Measurements from ENCODE around the gene BSDC1. TPM values are rescaled to one million over a fixed set of nuclear protein-coding genes. Genes with fewer than 3 reads are reported as not detected.

BSDC1 gene
- total and polyA plus RNA-seq, 9 donors, result 54.9 to 107 (median 72.9) TPM

DNA sequence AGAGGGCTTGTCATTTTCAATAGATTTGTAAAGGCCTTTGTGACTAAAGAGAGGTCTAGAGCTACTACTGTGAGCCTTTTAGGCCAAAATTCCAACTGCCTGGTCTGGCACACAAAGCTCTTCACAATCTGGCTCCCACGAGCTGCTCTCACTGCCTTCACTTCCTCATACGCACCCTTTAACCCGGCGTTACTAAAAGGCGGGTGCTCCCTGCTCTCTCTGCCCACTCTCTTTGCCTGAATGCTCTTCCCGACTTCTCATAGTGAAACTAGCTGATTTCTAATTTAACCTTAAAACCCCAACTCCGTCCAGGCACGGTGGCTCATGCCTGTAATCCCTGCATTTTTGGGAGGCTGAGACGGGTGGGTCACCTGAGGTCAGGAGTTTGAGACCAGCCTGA, 14.2 kb downstream of the BSDC1 start:
- Histone ChIP-seq H3K9me3 (no peaks in the 10 kb centered on the region), H3K4me3 (no peak overlapping the region), H3K27ac (no peak overlapping the region), H3K27me3 (no peaks in the 10 kb centered on the region), H3K4me1 (ENCODE audit: insufficient read depth) (no peaks in the 10 kb centered on the region), H3K36me3 (no peaks in the 10 kb centered on the region)
- TF ChIP-seq POLR2A (IDR thresholded peaks at IDR 0.05), result no peak
- TF ChIP-seq EP300 (IDR thresholded peaks at IDR 0.05), result no peak
- TF ChIP-seq, protein P1, sequence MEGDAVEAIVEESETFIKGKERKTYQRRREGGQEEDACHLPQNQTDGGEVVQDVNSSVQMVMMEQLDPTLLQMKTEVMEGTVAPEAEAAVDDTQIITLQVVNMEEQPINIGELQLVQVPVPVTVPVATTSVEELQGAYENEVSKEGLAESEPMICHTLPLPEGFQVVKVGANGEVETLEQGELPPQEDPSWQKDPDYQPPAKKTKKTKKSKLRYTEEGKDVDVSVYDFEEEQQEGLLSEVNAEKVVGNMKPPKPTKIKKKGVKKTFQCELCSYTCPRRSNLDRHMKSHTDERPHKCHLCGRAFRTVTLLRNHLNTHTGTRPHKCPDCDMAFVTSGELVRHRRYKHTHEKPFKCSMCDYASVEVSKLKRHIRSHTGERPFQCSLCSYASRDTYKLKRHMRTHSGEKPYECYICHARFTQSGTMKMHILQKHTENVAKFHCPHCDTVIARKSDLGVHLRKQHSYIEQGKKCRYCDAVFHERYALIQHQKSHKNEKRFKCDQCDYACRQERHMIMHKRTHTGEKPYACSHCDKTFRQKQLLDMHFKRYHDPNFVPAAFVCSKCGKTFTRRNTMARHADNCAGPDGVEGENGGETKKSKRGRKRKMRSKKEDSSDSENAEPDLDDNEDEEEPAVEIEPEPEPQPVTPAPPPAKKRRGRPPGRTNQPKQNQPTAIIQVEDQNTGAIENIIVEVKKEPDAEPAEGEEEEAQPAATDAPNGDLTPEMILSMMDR (IDR thresholded peaks at IDR 0.05), result no peak
- 88 to 92% (median 91%) methylated on average over 9 of the region's 9 CpGs for WGBS, 3 donors
- no peak for DNase-seq
- intact Hi-C loops (cut with DNase I), result no loop called here

DNA sequence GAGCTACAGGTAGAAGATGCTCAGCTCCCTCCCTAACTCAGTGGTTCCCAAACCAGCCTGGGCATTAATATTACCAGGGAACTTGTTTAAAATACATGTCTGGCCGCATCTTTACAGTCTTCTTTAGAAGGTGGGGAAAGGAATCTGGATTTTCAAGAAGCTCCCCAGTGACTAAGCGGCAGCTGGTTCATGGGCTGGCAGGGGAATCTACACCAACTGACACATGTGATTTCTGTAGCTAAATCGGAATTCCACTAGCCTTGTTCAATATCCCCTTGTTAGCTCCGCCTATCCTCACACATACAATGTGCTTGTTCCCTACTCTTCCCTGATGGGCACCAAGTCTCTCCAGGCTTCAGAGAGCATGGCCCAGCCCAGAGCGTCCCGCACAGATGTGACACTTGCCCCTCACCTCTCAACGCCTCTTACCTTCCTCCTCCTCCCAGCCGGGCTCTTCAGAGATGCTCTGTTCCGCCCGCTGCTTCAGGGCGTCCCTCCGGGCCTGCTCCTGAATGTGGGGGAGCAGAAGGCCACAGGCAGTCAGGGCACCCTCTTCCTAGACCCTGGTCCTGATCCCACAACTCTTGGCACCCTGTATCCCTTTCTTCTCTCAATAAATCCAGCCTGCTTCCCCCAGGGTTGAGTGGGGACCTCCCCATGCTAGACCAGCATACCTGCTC, 16.6 kb downstream of the BSDC1 start:
- TF ChIP-seq, protein P1 (IDR thresholded peaks at IDR 0.05), result no peak
- TF ChIP-seq EP300 (IDR thresholded peaks at IDR 0.05) (no peak), POLR2A (IDR thresholded peaks at IDR 0.05) (no peak)
- DNase-seq, result no peak
- Histone ChIP-seq H3K4me3 (no peak overlapping the region), H3K27me3 (no peaks in the 10 kb centered on the region), H3K4me1 (ENCODE audit: insufficient read depth) (no peaks in the 10 kb centered on the region), H3K27ac (no peak overlapping the region), H3K9me3 (no peaks in the 10 kb centered on the region), H3K36me3 (no peaks in the 10 kb centered on the region)
- WGBS, 3 donors, result 83 to 91% (median 85%) methylated on average over 12 of the region's 12 CpGs
- intact Hi-C loops (cut with DNase I), result no loop called here

DNA sequence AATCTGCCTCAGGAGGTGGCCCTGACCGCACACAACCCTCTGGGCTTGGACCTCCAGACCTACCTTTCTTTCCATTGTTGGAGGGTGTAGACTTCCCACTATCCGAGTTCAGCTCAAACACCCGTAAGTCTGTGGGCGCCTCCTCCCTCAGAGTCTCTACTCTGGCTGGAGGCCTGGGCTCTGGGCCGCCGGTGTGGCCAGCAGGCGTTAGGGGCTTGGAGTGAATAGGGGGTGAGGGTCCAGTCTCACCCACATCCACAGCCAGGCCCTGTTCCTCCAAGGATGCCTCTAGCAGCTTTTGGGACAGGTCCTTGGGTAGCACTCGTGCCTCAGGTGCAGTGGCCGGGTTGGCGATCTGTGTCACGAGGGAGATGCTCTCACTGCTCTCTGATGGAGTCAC, 18.0 kb downstream of the BSDC1 start:
- WGBS, 3 donors, result 88 to 92% (median 90%) methylated on average over 11 of the region's 11 CpGs
- H3K9me3 ChIP-seq, result no peaks in the 10 kb centered on the region
- DNase-seq, result no peak
- TF ChIP-seq, protein P1 (IDR thresholded peaks at IDR 0.05), result no peak
- intact Hi-C loops (cut with DNase I), result no loop called here
- no peaks in the 10 kb centered on the region for H3K4me1 ChIP-seq (ENCODE audit: insufficient read depth)
- no peaks in the 10 kb centered on the region for H3K27me3 ChIP-seq
- H3K4me3 ChIP-seq, result no peak overlapping the region
- no peaks in the 10 kb centered on the region for H3K36me3 ChIP-seq
- no peak overlapping the region for H3K27ac ChIP-seq

DNA sequence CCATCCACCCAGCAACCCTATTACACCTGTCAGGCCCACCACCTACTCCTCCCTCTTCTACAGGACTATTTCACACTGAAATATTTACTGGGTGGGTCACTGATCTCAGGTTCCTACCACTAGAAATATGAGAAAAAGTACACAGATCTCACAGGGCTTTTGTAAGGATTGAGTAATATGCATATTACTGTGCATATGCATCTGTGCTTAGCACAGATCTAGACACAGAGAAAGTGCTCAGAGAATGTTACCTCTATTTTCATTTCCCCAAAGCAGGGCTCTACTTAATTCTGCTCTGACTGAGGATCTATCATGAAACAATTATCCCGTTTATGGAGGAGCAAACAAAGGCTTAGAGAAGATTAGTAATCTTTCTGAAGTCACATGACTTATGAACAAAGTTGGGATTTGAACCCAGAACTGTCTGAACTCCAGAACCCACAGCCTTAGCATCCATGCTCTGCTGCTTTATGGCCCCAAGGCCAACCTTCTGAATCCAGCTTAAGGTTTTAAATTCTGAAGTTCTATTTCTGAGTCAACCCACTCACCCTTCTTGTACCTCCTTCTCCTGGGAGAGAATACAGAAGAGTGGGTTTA, 20.1 kb downstream of the BSDC1 start:
- H3K27ac ChIP-seq, result no peak overlapping the region
- no peak overlapping the region for H3K4me3 ChIP-seq
- TF ChIP-seq POLR2A (IDR thresholded peaks at IDR 0.05), result no peak
- no peaks in the 10 kb centered on the region for H3K4me1 ChIP-seq (ENCODE audit: insufficient read depth)
- no peaks in the 10 kb centered on the region for H3K9me3 ChIP-seq
- 46 to 73% (median 47%) methylated on average over 1 of the region's 1 CpG for WGBS, 3 donors
- intact Hi-C loops (cut with DNase I), result no loop called here
- no peaks in the 10 kb centered on the region for H3K27me3 ChIP-seq
- DNase-seq, result no peak
- H3K36me3 ChIP-seq, result no peaks in the 10 kb centered on the region

DNA sequence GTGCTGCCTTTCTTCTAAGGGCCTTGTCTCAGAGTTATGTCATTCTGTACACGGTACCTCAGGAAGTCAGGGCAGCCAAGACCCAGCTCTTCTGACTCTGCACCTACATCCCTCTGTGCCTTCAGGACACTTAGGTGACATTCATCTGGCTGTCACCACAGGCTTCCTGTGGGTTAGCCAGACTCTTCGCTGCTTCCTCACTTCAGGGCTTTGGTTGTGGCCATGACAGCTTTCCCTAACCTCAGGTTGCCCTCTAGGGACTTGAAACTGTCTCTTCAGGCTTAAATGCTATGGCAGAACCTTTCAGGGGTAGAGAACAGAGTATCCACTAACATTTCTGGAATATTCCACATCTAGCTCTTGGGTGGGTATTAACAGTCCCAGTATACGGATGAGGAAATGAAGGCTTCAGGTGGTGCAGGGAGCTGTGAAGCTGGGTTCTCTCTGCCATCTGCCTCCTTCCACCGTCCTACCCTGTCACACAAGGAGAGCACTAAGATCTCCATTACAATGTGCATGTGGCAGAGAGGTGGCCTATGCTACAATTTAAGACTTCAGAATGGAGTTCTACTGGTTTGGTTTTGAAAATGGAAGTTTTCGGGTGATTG, 22.0 kb downstream of the BSDC1 start:
- H3K27ac ChIP-seq, result no peak overlapping the region
- H3K4me3 ChIP-seq, result no peak overlapping the region
- H3K4me1 ChIP-seq (ENCODE audit: insufficient read depth), result no peaks in the 10 kb centered on the region
- 86 to 89% (median 89%) methylated on average over 5 of the region's 5 CpGs for WGBS, 3 donors
- no peaks in the 10 kb centered on the region for H3K36me3 ChIP-seq
- H3K9me3 ChIP-seq, result no peaks in the 10 kb centered on the region
- no peaks in the 10 kb centered on the region for H3K27me3 ChIP-seq
- TF ChIP-seq EP300 (IDR thresholded peaks at IDR 0.05) (no peak), POLR2A (IDR thresholded peaks at IDR 0.05) (no peak)
- TF ChIP-seq, protein P1 (IDR thresholded peaks at IDR 0.05), result no peak
- DNase-seq, result no peak
- intact Hi-C loops (cut with DNase I), result no loop called here

Data from ovary (tissue), 9 donors.